ENCODE measurements around the gene DRAXIN.

DRAXIN gene

GRCh38 chr1:11738783-11739182 is 47.3 kb downstream of the DRAXIN start:
- DNase-seq = no peak

GRCh38 chr1:11740258-11741192 is 49.0 kb downstream of the DRAXIN start:
- DNase-seq = no peak

- DNase-seq = no peak
Observed at GRCh38 chr1:11741482-11741881, 50.0 kb downstream of the DRAXIN start.

GRCh38 chr1:11741919-11742558 is 50.5 kb downstream of the DRAXIN start:
- DNase-seq = no peak

GRCh38 chr1:11744287-11744686 is 52.8 kb downstream of the DRAXIN start:
- DNase-seq = no peak

GRCh38 chr1:11746092-11746491 is 54.6 kb downstream of the DRAXIN start:
- DNase-seq = no peak

GRCh38 chr1:11746795-11747487 is 55.4 kb downstream of the DRAXIN start:
- DNase-seq = no peak

GRCh38 chr1:11748294-11749202 is 57.0 kb downstream of the DRAXIN start:
- no peak for DNase-seq

GRCh38 chr1:11749203-11749689 is 57.7 kb downstream of the DRAXIN start:
- DNase-seq = peak; percentile 34 to 40

- no peak for DNase-seq
Observed at GRCh38 chr1:11749996-11750395, 58.5 kb downstream of the DRAXIN start.

GRCh38 chr1:11751087-11751486 is 59.6 kb downstream of the DRAXIN start:
- DNase-seq = no peak

GRCh38 chr1:11752359-11753088 is 61.0 kb downstream of the DRAXIN start:
- DNase-seq = no peak

GRCh38 chr1:11753555-11754208 is 62.2 kb downstream of the DRAXIN start:
- DNase-seq = no peak

- DNase-seq = no peak
Observed at GRCh38 chr1:11757047-11757446, 65.5 kb downstream of the DRAXIN start.

GRCh38 chr1:11759791-11760190 is 68.3 kb downstream of the DRAXIN start:
- no peak for DNase-seq

GRCh38 chr1:11761285-11761684 is 69.8 kb downstream of the DRAXIN start:
- no peak for DNase-seq

- DNase-seq = peak; percentile 27 to 30
Observed at GRCh38 chr1:11761988-11762406, 70.5 kb downstream of the DRAXIN start, which contains the start of gene C1orf167. Gene C1orf167 (plus strand): TSS chr1:11762193. CDS start chr1:11764401, 2,208 bp downstream.

GRCh38 chr1:11764115-11764514 is 72.6 kb downstream of the DRAXIN start:
- DNase-seq = no peak

GRCh38 chr1:11764519-11764918 is 73.0 kb downstream of the DRAXIN start:
- DNase-seq = no peak

- no peak for DNase-seq
Observed at GRCh38 chr1:11765661-11766428, 74.3 kb downstream of the DRAXIN start.
